GM12875 (cell line): ENCODE data around the gene SIGLEC10.
A peak's percentile ranks its signal among the peaks of the same experiment; 100 is the strongest.
"Not testable (repeated sequence)": the region's sequence is repeated elsewhere in the genome, so short reads cannot be mapped to it uniquely, and the experiment has no call there.

Source experiments
- H3K4me3 ChIP-seq: one replicate; pipeline ENCODE4 v1.5.1; 2011; ENCODE audit warnings: low read depth, low read length, control low read depth
- TF ChIP-seq, protein P1 (sequence below): IDR thresholded peaks from 2 replicates; pipeline ENCODE4 v1.5.1; 2011; ENCODE audit warnings: low read depth, mild to moderate bottlenecking, control low read depth, inconsistent platforms, low read length, moderate library complexity, borderline replicate concordance; ENCODE audit not compliant: insufficient read depth

SIGLEC10 gene

GRCh38 chr19:51448411-51449016 lies 31.1 kb upstream of the SIGLEC10 start:
- TF ChIP-seq, protein P1, sequence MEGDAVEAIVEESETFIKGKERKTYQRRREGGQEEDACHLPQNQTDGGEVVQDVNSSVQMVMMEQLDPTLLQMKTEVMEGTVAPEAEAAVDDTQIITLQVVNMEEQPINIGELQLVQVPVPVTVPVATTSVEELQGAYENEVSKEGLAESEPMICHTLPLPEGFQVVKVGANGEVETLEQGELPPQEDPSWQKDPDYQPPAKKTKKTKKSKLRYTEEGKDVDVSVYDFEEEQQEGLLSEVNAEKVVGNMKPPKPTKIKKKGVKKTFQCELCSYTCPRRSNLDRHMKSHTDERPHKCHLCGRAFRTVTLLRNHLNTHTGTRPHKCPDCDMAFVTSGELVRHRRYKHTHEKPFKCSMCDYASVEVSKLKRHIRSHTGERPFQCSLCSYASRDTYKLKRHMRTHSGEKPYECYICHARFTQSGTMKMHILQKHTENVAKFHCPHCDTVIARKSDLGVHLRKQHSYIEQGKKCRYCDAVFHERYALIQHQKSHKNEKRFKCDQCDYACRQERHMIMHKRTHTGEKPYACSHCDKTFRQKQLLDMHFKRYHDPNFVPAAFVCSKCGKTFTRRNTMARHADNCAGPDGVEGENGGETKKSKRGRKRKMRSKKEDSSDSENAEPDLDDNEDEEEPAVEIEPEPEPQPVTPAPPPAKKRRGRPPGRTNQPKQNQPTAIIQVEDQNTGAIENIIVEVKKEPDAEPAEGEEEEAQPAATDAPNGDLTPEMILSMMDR = no peak
- no peak overlapping the region for H3K4me3 ChIP-seq

DNA sequence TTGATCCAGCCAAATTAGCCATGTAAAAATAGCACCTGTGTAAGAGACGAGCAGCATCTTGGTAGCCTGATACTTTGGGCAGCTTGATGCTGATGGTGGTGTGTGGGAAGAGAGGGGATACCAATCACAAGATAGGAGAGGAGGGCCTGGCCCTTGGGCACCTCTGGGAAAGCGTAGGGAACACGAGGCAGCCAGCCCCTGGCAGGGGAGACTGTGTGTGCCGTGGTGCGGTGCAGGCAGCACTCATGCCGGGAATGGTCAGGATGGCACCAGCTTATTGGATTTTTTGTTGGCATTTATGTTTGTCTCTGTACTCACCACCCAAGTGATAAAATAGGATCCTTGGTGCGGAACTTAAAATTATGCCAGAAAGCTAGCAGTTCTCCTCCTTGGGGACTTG lies 30.6 kb upstream of the SIGLEC10 start:
- TF ChIP-seq, protein P1 = no peak
- no peak overlapping the region for H3K4me3 ChIP-seq

GRCh38 chr19:51447510-51447909 lies 30.1 kb upstream of the SIGLEC10 start:
- H3K4me3 ChIP-seq = not testable (repeated sequence)

- TF ChIP-seq, protein P1 = no peak
- no peak overlapping the region for H3K4me3 ChIP-seq
Observed at GRCh38 chr19:51441410-51442390, 24.3 kb upstream of the SIGLEC10 start.

GRCh38 chr19:51440846-51441409 lies 23.5 kb upstream of the SIGLEC10 start:
- no peak overlapping the region for H3K4me3 ChIP-seq
- TF ChIP-seq, protein P1 = no peak

DNA sequence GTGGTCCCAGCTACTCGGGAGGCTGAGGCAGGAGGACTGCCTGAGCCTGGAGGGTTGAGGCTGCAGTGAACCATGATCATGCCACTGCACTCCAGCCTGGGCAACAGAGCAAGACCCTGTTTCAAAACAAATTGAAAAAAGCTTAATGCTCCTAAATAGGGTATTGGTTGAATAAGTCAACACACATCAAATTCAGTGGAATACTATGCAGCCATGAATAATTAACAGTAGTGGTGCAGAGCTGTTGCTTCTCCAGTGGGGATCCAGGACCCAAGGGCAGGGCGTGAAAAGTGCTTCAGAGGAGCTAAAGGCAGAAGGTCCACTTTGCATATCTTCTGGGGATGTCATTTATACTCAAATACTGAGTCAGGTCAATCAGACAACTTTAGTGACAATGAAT lies 22.6 kb upstream of the SIGLEC10 start:
- TF ChIP-seq, protein P1 = no peak
- H3K4me3 ChIP-seq = no peak overlapping the region

DNA sequence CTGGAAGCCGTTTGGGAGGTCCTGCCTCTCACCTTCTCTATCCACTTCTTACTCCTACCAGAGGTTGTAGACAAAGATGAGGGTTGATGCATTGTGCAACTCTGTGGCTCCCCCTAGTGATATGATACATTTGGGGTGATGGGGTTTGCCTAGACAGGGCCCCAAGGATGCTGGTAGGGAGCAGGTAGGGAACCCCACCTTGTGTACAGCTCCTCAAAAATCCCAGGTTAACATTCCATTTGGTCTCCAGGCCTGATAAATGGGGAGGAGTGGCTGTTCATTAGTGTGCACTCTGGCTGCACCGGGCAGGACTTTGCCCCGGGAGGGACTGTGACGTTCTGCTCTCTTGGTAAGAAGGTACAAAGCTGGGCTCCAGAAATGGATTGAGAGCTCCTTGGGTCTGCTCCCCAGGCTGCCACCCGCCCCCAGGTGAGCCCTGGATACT lies 21.6 kb upstream of the SIGLEC10 start:
- TF ChIP-seq, protein P1 = peak; percentile 67; the same call in 1 of the 2 replicates
- H3K4me3 ChIP-seq = no peak overlapping the region
